IMR-90 (cell line): Measurements from ENCODE around the gene DBH. TPM values are rescaled to one million over a fixed set of nuclear protein-coding genes. Genes with fewer than 3 reads are reported as not detected.

Experiments used
- ATAC-seq: fragments of 200-7000 bp; cut with Tn5 transposase; 2 replicates; pipeline ENCODE4 v1.9.1; 2020; ENCODE audit warnings: low read depth, mild to moderate bottlenecking, moderate library complexity
- BruUV-seq: library from RNA; stranded (reverse); fragments of 400-500 nt; replicated peaks from 2 replicates; lab custom pipeline; 2021; lab: Mats Ljungman, UMichigan
- CTCF ChIA-PET: fragments of 300-600 bp; formaldehyde crosslinking; extraction: SDS; loops from one replicate; lab custom pipeline; 2021; ENCODE audit warnings: antibody characterized with exemption; lab: Yijun Ruan, JAX
- POLR2A ChIA-PET: fragments of 300-600 bp; sonication (Branson Sonifier 250); formaldehyde crosslinking; loops from one replicate; lab custom pipeline; 2022; ENCODE audit warnings: antibody characterized with exemption; ENCODE audit not compliant: unreplicated experiment; lab: Charles Lee
- DNase-seq: peaks from one replicate; pipeline ENCODE4 v3.0.0; 2013
- H2AFZ ChIP-seq: replicated peaks from 2 replicates; pipeline ENCODE3; 2013; ENCODE audit warnings: low read length, mild to moderate bottlenecking; ENCODE audit not compliant: poor library complexity
- H2AK5ac ChIP-seq: 2 replicates; pipeline ENCODE4 v1.6.1; 2013; ENCODE audit warnings: low read depth, low read length, inconsistent platforms
- H2AK9ac ChIP-seq: replicated peaks from 2 replicates; pipeline ENCODE3; 2013; ENCODE audit warnings: mild to moderate bottlenecking, low read depth, low read length, moderate library complexity; ENCODE audit not compliant: poor library complexity
- H2BK120ac ChIP-seq: 2 replicates; pipeline ENCODE4 v1.6.1; 2013; ENCODE audit warnings: low read depth, low read length, inconsistent platforms
- H2BK15ac ChIP-seq: 3 replicates; pipeline ENCODE4 v1.6.1; 2013; ENCODE audit warnings: low read depth, low read length, inconsistent platforms
- H2BK20ac ChIP-seq: 2 replicates; pipeline ENCODE4 v1.6.1; 2013; ENCODE audit warnings: low read depth, mild to moderate bottlenecking, inconsistent platforms, low read length, moderate library complexity
- H2BK5ac ChIP-seq: 2 replicates; pipeline ENCODE4 v1.6.1; 2013; ENCODE audit warnings: mild to moderate bottlenecking, low read depth, low read length, inconsistent platforms; ENCODE audit not compliant: poor library complexity, severe bottlenecking
- H3K14ac ChIP-seq: replicated peaks from 2 replicates; pipeline ENCODE4 v1.6.1; 2013; ENCODE audit warnings: low read depth, low read length, inconsistent platforms
- H3K18ac ChIP-seq: 2 replicates; pipeline ENCODE4 v1.6.1; 2013; ENCODE audit warnings: low read depth, low read length, control low read depth
- H3K23ac ChIP-seq: 2 replicates; pipeline ENCODE4 v1.6.1; 2013; ENCODE audit warnings: low read depth, low read length, inconsistent platforms
- H3K27ac ChIP-seq: 2 replicates; pipeline ENCODE4 v1.5.1; 2013; ENCODE audit warnings: mild to moderate bottlenecking, control low read depth, low read length; ENCODE audit not compliant: insufficient read depth
- H3K27me3 ChIP-seq: 2 replicates; pipeline ENCODE4 v1.6.1; 2013; ENCODE audit warnings: low read length; ENCODE audit not compliant: control insufficient read depth, insufficient read depth
- H3K36me3 ChIP-seq: 2 replicates; pipeline ENCODE4 v1.6.1; 2013; ENCODE audit warnings: low read length, mixed read lengths; ENCODE audit not compliant: control insufficient read depth, insufficient read depth
- H3K4ac ChIP-seq: 2 replicates; pipeline ENCODE4 v1.6.1; 2013; ENCODE audit warnings: low read depth, low read length, inconsistent platforms
- H3K4me1 ChIP-seq: 2 replicates; pipeline ENCODE4 v1.6.1; 2013; ENCODE audit warnings: low read length, mixed read lengths; ENCODE audit not compliant: control insufficient read depth, insufficient read depth
- H3K4me2 ChIP-seq: 2 replicates; pipeline ENCODE4 v1.6.1; 2013; ENCODE audit warnings: low read depth, mild to moderate bottlenecking, control low read depth, low read length, moderate library complexity
- H3K4me3 ChIP-seq: 2 replicates; pipeline ENCODE4 v1.5.1; 2013; ENCODE audit warnings: low read depth, mild to moderate bottlenecking, control low read depth, low read length, moderate library complexity; ENCODE audit not compliant: insufficient read depth
- H3K56ac ChIP-seq: 2 replicates; pipeline ENCODE4 v1.6.1; 2013; ENCODE audit warnings: low read length, inconsistent platforms; ENCODE audit not compliant: insufficient read depth; ENCODE audit errors: extremely low read depth
- H3K79me1 ChIP-seq, 2 experiments: 2 replicates each; pipeline ENCODE4 v1.6.1; 2013; ENCODE audit warnings: low read length in 2 of 2, inconsistent platforms in 1 of 2, low read depth in 1 of 2
- H3K9ac ChIP-seq: 2 replicates; pipeline ENCODE4 v1.6.1; 2013; ENCODE audit warnings: low read depth, low read length, control low read depth
- H3K9me1 ChIP-seq: 2 replicates; pipeline ENCODE4 v1.6.1; 2013; ENCODE audit warnings: low read length, inconsistent platforms; ENCODE audit not compliant: insufficient read depth
- H3K9me3 ChIP-seq: 2 replicates; pipeline ENCODE4 v1.6.1; 2013; ENCODE audit warnings: low read length; ENCODE audit not compliant: control insufficient read depth, insufficient read depth
- H4K20me1 ChIP-seq: 2 replicates; pipeline ENCODE4 v1.6.1; 2013; ENCODE audit warnings: low read length, inconsistent platforms; ENCODE audit not compliant: insufficient read depth
- H4K5ac ChIP-seq: 2 replicates; pipeline ENCODE4 v1.6.1; 2013; ENCODE audit warnings: mild to moderate bottlenecking, low read depth, low read length, control low read depth
- H4K8ac ChIP-seq, 2 experiments: 2 replicates each; pipeline ENCODE4 v1.6.1; 2013; ENCODE audit warnings: low read depth in 2 of 2, low read length in 2 of 2, control low read depth in 1 of 2, inconsistent platforms in 1 of 2
- H4K91ac ChIP-seq: 2 replicates; pipeline ENCODE4 v1.6.1; 2013; ENCODE audit warnings: low read depth, low read length, inconsistent platforms; ENCODE audit not compliant: insufficient read depth
- CEBPB ChIP-seq: IDR thresholded peaks from 2 replicates; pipeline ENCODE4 v1.6.1; 2012; ENCODE audit warnings: low read depth, low read length, improper control_type of control experiment
- WGBS, 2 experiments: methylation state at CpG; one replicate each; pipeline versions ENCODE4 v1.1.5 to v1.1.7; 2013; ENCODE audit warnings: missing lambda C conversion rate in 2 of 2; ENCODE audit not compliant: insufficient read length in 1 of 2; ENCODE audit errors: extremely low coverage in 2 of 2; 5-methylcytosine and 5-hydroxymethylcytosine counted together
- dilution Hi-C: fragments of 300-500 bp; cut with HindIII; formaldehyde crosslinking; loops from one replicate; pipeline ENCODE4 v1.14.3; 2018; ENCODE audit warnings: low sequenced_read_pairs; ENCODE audit not compliant: unreplicated experiment
- in situ Hi-C: fragments of 300-500 bp; cut with MboI; formaldehyde crosslinking; loops from 3 replicates; pipeline ENCODE4 v1.14.3; 2019; ENCODE audit warnings: low sequenced_read_pairs, inconsistent platforms, mixed read lengths
- intact Hi-C: fragments of 100-400 bp; cut with micrococcal nuclease; formaldehyde crosslinking; loops from 2 replicates; pipeline ENCODE4 v1.10.0; 2022
- polyA plus RNA-seq, 3 experiments: library from polyadenylated mRNA; depleted of rRNA; stranded (reverse); fragments of >200 nt; gene quantifications; 2 replicates each; pipeline ENCODE4 v1.2.3, GENCODE V29; 2012; ENCODE audit warnings: low replicate concordance in 1 of 3
- total RNA-seq: library from RNA; depleted of rRNA; stranded (reverse); fragments of >200 nt; gene quantifications from 2 replicates; pipeline ENCODE4 v1.2.3, GENCODE V29; 2012

The DBH gene
- total and polyA plus RNA-seq, 2 of the 4 experiments (the other 2 are of a cell fraction): not detected

- no peak overlapping the region for H3K4ac ChIP-seq
- no peak overlapping the region for H4K91ac ChIP-seq
- H2BK5ac ChIP-seq: no peak overlapping the region
- no peak overlapping the region for H3K9ac ChIP-seq
- H3K18ac ChIP-seq: no peak overlapping the region
- H3K56ac ChIP-seq: no peak overlapping the region
- H2BK20ac ChIP-seq: no peak overlapping the region
- no peaks in the 10 kb centered on the region for H3K9me3 ChIP-seq
- ChIA-PET POLR2A (no interaction called here), CTCF (no interaction called here)
- H2AK9ac ChIP-seq: no peak overlapping the region
- in situ Hi-C loops: no loop called here
- no peaks in the 10 kb centered on the region for H3K4me1 ChIP-seq
- H3K14ac ChIP-seq: no peak overlapping the region
- no peak overlapping the region for H3K4me3 ChIP-seq
- H4K20me1 ChIP-seq: no peaks in the 10 kb centered on the region
- H4K5ac ChIP-seq: no peak overlapping the region
- dilution Hi-C loops: no loop called here
- no peak for ATAC-seq
- no peak overlapping the region for H2BK15ac ChIP-seq
- 80% methylated on average over 1 of the region's 8 CpGs; no CpG with 5 or more reads in 1 of the 2 experiments for WGBS, 2 experiments
- DNase-seq: no peak
- no peak for TF ChIP-seq CEBPB
- H2BK120ac ChIP-seq: no peak overlapping the region
- intact Hi-C loops: no loop called here
- H3K9me1 ChIP-seq: no peaks in the 10 kb centered on the region
- no peak overlapping the region for H4K8ac ChIP-seq
- H3K36me3 ChIP-seq: no peaks in the 10 kb centered on the region
- no peak overlapping the region for H3K27ac ChIP-seq
- BruUV-seq: no TSS peak
- no peak overlapping the region for H2AK5ac ChIP-seq
- no peak overlapping the region for H3K4me2 ChIP-seq
- H3K27me3 ChIP-seq: peaks cover 68% of the 10 kb centered on the region
- no peak overlapping the region for H3K23ac ChIP-seq
- no peaks in the 10 kb centered on the region for H3K79me1 ChIP-seq
- no peak overlapping the region for H2AFZ ChIP-seq
Measured at GRCh38 chr9:133638711-133639110, 2.5 kb downstream of the DBH start.
